ENCODE measurements around the gene PLCB1. TPM values are rescaled to one million over a fixed set of nuclear protein-coding genes. Genes with fewer than 3 reads are reported as not detected.

The PLCB1 gene
- total RNA-seq, 1 experiment from 2014 or later, result 7.2 TPM

GRCh38 chr20:8209061-8209460 is 77.0 kb downstream of the PLCB1 start:
- no peak for DNase-seq (ENCODE audit: low read depth)

DNA sequence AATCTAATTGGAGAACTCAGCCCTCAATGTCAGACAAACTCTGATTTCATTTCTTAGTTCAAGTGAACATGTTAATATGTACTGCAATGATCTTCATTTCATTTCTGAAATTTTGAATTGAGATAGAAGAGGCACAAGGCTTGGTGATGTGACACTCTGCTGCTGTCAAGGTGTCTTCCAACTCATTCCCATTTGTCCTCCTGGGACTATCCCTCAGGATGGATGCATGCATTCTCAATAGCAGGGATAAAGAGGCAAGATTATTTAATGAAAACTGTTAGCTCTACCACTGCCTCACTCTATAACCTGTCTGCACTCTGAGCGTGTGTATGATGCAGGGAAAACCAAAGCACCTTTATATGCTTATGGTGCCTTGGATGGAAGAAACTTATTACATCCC is 78.7 kb downstream of the PLCB1 start:
- DNase-seq (ENCODE audit: low read depth), result no peak

- no peak for DNase-seq (ENCODE audit: low read depth)
These were observed 80.2 kb downstream of the PLCB1 start for GRCh38 chr20:8212286-8212685.

- no peak for DNase-seq (ENCODE audit: low read depth)
These were observed 81.2 kb downstream of the PLCB1 start for GRCh38 chr20:8213270-8213669.

- DNase-seq (ENCODE audit: low read depth), result no peak
These were observed 81.9 kb downstream of the PLCB1 start for GRCh38 chr20:8213831-8214587.

- DNase-seq (ENCODE audit: low read depth), result no peak
These were observed 83.3 kb downstream of the PLCB1 start for GRCh38 chr20:8215361-8215781.

DNA sequence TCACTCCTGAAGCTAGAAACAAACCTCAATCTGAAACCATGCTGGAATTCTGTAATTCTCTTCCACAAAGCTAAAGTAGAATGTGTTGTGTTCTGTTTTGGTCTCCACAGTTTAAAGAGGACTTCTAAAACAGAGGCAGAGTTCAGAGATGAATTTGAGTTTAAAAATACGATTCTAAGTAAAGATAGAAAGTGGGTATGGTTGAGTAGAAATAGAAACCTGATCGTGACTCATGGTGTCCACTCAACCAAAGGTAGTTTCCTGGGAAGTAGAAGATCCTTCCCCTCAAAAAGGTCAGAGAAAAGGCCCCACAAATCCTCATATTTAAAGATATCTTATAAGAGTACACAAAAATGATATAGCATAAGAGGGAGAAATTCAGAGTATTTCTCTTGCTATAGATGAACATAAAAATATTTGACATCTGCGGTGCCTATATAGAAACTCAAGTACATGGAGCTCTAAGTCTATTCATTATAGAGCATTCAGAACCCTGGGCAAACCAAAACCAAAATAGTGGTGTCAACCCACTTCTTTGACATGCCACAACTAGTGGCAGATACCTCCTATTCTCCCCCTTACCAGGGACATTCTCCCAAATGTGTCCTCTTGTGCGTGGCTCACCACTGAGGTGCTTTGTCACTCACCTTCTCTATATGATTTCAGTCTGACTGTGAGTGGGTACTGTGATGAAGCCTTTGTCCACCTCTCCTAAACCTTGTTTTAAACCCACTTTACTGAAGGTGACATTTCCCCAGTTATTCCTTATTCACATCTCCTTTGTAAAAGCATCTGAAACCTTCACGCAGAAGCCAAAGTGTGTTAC is 84.5 kb downstream of the PLCB1 start:
- no peak for DNase-seq (ENCODE audit: low read depth)

- peak; percentile 53 for DNase-seq (ENCODE audit: low read depth)
These were observed 86.8 kb downstream of the PLCB1 start for GRCh38 chr20:8218861-8219260.

DNA sequence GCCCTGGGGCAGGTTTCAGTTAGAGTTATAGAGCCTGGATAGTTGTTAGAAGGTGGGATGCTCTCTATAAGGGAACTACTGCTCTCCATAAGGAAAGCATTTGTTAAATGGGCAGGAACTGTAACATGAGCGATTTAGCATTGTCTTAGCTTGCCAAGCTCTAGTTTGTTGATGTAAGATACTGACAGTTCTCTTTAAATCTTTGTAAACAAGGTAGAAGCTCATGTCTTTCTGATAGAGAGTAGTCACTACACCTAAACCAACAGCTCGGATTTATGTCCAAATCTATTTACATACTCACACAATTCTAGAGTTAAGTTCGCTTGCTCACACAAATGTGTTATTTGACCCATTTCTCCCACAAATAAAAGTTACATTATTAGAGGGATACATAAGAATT is 87.3 kb downstream of the PLCB1 start:
- DNase-seq (ENCODE audit: low read depth), result no peak

GRCh38 chr20:8220716-8221115 is 88.7 kb downstream of the PLCB1 start:
- no peak for DNase-seq (ENCODE audit: low read depth)

- DNase-seq (ENCODE audit: low read depth), result no peak
These were observed 89.9 kb downstream of the PLCB1 start for GRCh38 chr20:8221887-8222419.

- DNase-seq (ENCODE audit: low read depth), result peak; percentile 57
These were observed 91.2 kb downstream of the PLCB1 start for GRCh38 chr20:8223091-8223870.

GRCh38 chr20:8225658-8226057 is 93.6 kb downstream of the PLCB1 start:
- DNase-seq (ENCODE audit: low read depth), result no peak

GRCh38 chr20:8226106-8226505 is 94.0 kb downstream of the PLCB1 start:
- DNase-seq (ENCODE audit: low read depth), result no peak

DNA sequence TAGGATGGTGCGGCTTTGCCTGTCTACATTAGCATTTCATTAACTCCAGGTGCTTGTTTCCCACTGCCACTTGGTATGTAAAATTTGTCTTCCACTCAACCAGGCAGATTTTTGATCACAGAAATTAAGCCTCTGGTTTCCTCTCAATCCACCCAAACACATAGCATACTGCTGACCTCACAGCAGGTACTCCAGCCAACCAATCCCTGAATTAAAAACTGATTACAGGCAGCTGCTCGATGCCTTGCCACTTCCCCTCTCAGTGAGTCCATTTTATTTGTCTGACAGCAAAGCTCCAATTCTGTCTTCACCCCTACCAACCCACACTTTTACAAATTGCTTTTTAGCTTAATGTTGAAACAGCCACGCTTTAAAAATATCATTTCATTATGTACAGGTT is 95.2 kb downstream of the PLCB1 start:
- DNase-seq (ENCODE audit: low read depth), result no peak

DNA sequence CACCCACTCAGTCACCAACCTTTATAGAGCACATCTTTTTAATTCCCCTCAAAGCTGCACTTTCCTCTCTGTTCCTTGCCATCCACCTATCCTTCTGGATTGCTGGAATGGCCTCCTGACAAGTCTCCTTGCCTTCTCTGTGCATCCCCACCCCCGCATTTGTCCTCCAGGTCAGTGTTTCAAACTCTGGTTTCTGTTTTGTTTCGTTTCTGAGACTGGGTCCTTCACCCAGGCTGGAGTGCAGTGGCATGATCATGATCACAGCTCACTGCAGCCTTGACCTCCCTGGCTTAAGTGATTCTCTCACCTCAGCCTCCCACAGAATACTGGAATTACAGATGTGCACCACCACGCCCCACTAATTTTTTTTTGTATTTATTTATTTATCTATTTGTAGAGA is 96.2 kb downstream of the PLCB1 start:
- DNase-seq (ENCODE audit: low read depth), result no peak

DNA sequence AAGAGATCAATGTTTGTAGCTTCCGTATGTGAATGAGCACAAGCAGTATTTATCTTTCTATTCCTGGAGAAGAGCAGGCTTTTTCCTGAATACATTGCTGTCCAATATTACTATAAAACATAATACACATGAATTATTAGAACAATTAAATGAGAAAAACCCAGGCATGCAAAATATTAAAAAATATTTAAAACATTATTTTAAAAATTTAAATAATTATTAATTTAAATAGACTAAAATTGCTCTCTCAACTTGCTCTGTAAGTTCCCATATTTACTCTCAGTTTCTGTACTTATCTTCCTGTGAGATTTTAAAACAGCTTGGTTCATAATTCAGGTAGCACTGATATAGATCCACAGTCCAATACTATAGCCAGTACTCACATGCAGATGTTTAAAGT is 97.0 kb downstream of the PLCB1 start:
- DNase-seq (ENCODE audit: low read depth), result no peak

- no peak for DNase-seq (ENCODE audit: low read depth)
These were observed 99.0 kb downstream of the PLCB1 start for GRCh38 chr20:8231038-8231437.

GRCh38 chr20:8232332-8232731 is 100.3 kb downstream of the PLCB1 start:
- DNase-seq (ENCODE audit: low read depth), result no peak

GRCh38 chr20:8234580-8234979 is 102.5 kb downstream of the PLCB1 start:
- DNase-seq (ENCODE audit: low read depth), result no peak

DNA sequence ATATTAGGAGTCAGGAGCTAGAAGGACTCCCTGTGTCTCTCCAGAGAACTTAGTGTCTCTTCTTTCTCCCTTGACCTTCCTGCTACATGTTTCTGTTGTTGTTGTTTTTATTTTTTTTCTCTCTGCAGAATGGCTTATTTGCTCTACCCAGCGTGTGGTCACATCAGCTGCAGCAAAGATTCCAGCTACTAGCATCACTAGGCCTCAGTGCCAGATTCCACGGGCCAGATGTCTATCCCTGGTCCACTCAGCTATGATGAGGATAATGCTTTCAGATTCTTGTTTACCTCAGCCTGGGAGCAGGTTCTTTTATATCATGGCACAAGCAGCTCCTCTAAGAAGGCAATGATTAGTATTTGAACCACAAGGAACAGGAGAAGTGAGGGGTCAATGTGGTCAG is 110.0 kb downstream of the PLCB1 start:
- no peak for DNase-seq (ENCODE audit: low read depth)
